H9 (cell line): ENCODE results near the gene BHLHE40. TPM values are rescaled to one million over a fixed set of nuclear protein-coding genes. Genes with fewer than 3 reads are reported as not detected.

Experiments used
- DNase-seq: peaks from one replicate; pipeline ENCODE4 v3.0.0-alpha.2; 2017
- H2AFZ ChIP-seq: one replicate; pipeline ENCODE4 v1.6.1; 2013; ENCODE audit warnings: mild to moderate bottlenecking, low read length, control low read depth, moderate library complexity
- H2AK5ac ChIP-seq: 2 replicates; pipeline ENCODE4 v1.6.1; 2013; ENCODE audit warnings: low read length, control low read depth, mixed read lengths; ENCODE audit not compliant: insufficient read length
- H2BK120ac ChIP-seq: one replicate; pipeline ENCODE4 v1.6.1; 2013; ENCODE audit warnings: low read depth, mild to moderate bottlenecking, low read length, control low read depth, inconsistent platforms; ENCODE audit not compliant: poor library complexity, severe bottlenecking
- H2BK12ac ChIP-seq: 2 replicates; pipeline ENCODE4 v1.6.1; 2013; ENCODE audit warnings: low read length, control low read depth, mixed read lengths, low read depth; ENCODE audit not compliant: insufficient read length
- H2BK15ac ChIP-seq: 2 replicates; pipeline ENCODE4 v1.6.1; 2013; ENCODE audit warnings: low read depth, low read length, control low read depth
- H2BK20ac ChIP-seq: one replicate; pipeline ENCODE4 v1.6.1; 2013; ENCODE audit warnings: low read depth, mild to moderate bottlenecking, low read length, control low read depth, inconsistent platforms; ENCODE audit not compliant: poor library complexity, severe bottlenecking
- H2BK5ac ChIP-seq: 2 replicates; pipeline ENCODE4 v1.6.1; 2013; ENCODE audit warnings: low read length, control low read depth, mixed read lengths; ENCODE audit not compliant: insufficient read length
- H3K14ac ChIP-seq: 2 replicates; pipeline ENCODE4 v1.6.1; 2013; ENCODE audit warnings: low read length, control low read depth; ENCODE audit not compliant: insufficient read depth
- H3K18ac ChIP-seq: 2 replicates; pipeline ENCODE4 v1.6.1; 2013; ENCODE audit warnings: low read depth, mild to moderate bottlenecking, mixed read lengths, low read length, control low read depth; ENCODE audit not compliant: insufficient read length
- H3K23ac ChIP-seq: 2 replicates; pipeline ENCODE4 v1.6.1; 2013; ENCODE audit warnings: low read length, control low read depth, mixed read lengths, low read depth; ENCODE audit not compliant: insufficient read length
- H3K23me2 ChIP-seq: 2 replicates; pipeline ENCODE4 v1.6.1; 2013; ENCODE audit warnings: low read depth, mild to moderate bottlenecking, mixed read lengths, low read length, control low read depth; ENCODE audit not compliant: insufficient read length, poor library complexity, severe bottlenecking
- H3K27ac ChIP-seq: 2 replicates; pipeline ENCODE4 v1.5.1; 2013; ENCODE audit warnings: low read length, control low read depth, mixed read lengths, low read depth; ENCODE audit not compliant: insufficient read length
- H3K27me3 ChIP-seq: 2 replicates; pipeline ENCODE4 v1.6.1; 2013; ENCODE audit warnings: low read length, control low read depth, inconsistent platforms; ENCODE audit not compliant: insufficient read depth
- H3K4ac ChIP-seq: 2 replicates; pipeline ENCODE4 v1.6.1; 2013; ENCODE audit warnings: low read depth, mild to moderate bottlenecking, control low read depth, inconsistent platforms, low read length, moderate library complexity
- H3K4me1 ChIP-seq: 2 replicates; pipeline ENCODE4 v1.6.1; 2013; ENCODE audit warnings: low read length, control low read depth, inconsistent platforms; ENCODE audit not compliant: insufficient read depth
- H3K4me2 ChIP-seq: 2 replicates; pipeline ENCODE4 v1.6.1; 2013; ENCODE audit warnings: low read length, control low read depth, mixed read lengths; ENCODE audit not compliant: insufficient read length, insufficient read depth
- H3K56ac ChIP-seq: 2 replicates; pipeline ENCODE4 v1.6.1; 2013; ENCODE audit warnings: low read depth, mild to moderate bottlenecking, mixed read lengths, low read length, control low read depth; ENCODE audit not compliant: insufficient read length
- H3K79me1 ChIP-seq: 2 replicates; pipeline ENCODE4 v1.6.1; 2013; ENCODE audit warnings: low read depth, mild to moderate bottlenecking, moderate library complexity, low read length, control low read depth, inconsistent platforms; ENCODE audit not compliant: insufficient read depth, poor library complexity, severe bottlenecking
- H3K79me2 ChIP-seq: 2 replicates; pipeline ENCODE4 v1.6.1; 2013; ENCODE audit warnings: low read length, control low read depth, inconsistent platforms; ENCODE audit not compliant: insufficient read depth
- H3K9ac ChIP-seq: 2 replicates; pipeline ENCODE4 v1.6.1; 2013; ENCODE audit warnings: low read length, control low read depth, mixed read lengths; ENCODE audit not compliant: insufficient read length; ENCODE audit errors: extremely low read depth
- H3K9me3 ChIP-seq: one replicate; pipeline ENCODE4 v1.6.1; 2013; ENCODE audit warnings: low read depth, low read length, inconsistent platforms; ENCODE audit not compliant: control insufficient read depth
- H3T11ph ChIP-seq: one replicate; pipeline ENCODE4 v1.6.1; 2013; ENCODE audit warnings: mild to moderate bottlenecking, low read length, control low read depth, inconsistent platforms
- H4K20me1 ChIP-seq: one replicate; pipeline ENCODE4 v1.6.1; 2013; ENCODE audit not compliant: control insufficient read depth, insufficient read length, insufficient read depth
- H4K5ac ChIP-seq: 2 replicates; pipeline ENCODE4 v1.6.1; 2013; ENCODE audit warnings: low read depth, mild to moderate bottlenecking, mixed read lengths, low read length, control low read depth; ENCODE audit not compliant: insufficient read length
- H4K8ac ChIP-seq: replicated peaks from 2 replicates; pipeline ENCODE4 v1.6.1; 2013; ENCODE audit warnings: low read length, control low read depth, mixed read lengths, low read depth; ENCODE audit not compliant: insufficient read length
- H4K91ac ChIP-seq: 2 replicates; pipeline ENCODE4 v1.6.1; 2013; ENCODE audit warnings: low read depth, mild to moderate bottlenecking, moderate library complexity, mixed read lengths, low read length, control low read depth; ENCODE audit not compliant: insufficient read length
- H3K27ac Mint-ChIP-seq, 3 experiments: 2 replicates in 2 of 3; 3 replicates in 1 of 3; pipeline ENCODE4 v1.8.0; 2020 to 2021; ENCODE audit warnings: mixed read lengths in 3 of 3, mild to moderate bottlenecking in 1 of 3, moderate library complexity in 1 of 3
- H3K27me3 Mint-ChIP-seq: 2 replicates; pipeline ENCODE4 v1.8.0; 2021; ENCODE audit warnings: low read depth, mild to moderate bottlenecking, moderate library complexity, mixed read lengths
- H3K36me3 Mint-ChIP-seq, 3 experiments: 2 replicates in 2 of 3; 3 replicates in 1 of 3; pipeline ENCODE4 v1.8.0; 2020 to 2021; ENCODE audit warnings: low read depth in 3 of 3, mixed read lengths in 3 of 3; ENCODE audit not compliant: insufficient read depth in 1 of 3
- H3K4me1 Mint-ChIP-seq, 2 experiments: 2 replicates each; pipeline ENCODE4 v1.8.0; 2020; ENCODE audit warnings: mixed read lengths in 2 of 2
- H3K4me3 Mint-ChIP-seq, 2 experiments: 2 replicates in 1 of 2; 3 replicates in 1 of 2; pipeline ENCODE4 v1.8.0; 2020 to 2021; ENCODE audit warnings: mild to moderate bottlenecking in 2 of 2, mixed read lengths in 2 of 2, moderate library complexity in 1 of 2
- H3K9me3 Mint-ChIP-seq, 2 experiments: 2 replicates in 1 of 2; 3 replicates in 1 of 2; pipeline ENCODE4 v1.8.0; 2020; ENCODE audit warnings: mild to moderate bottlenecking in 2 of 2, mixed read lengths in 2 of 2, moderate library complexity in 1 of 2
- WGBS: extraction: QIAGEN DNeasy Blood & Tissue Kit; methylation state at CpG from one replicate; pipeline ENCODE4 v1.1.7; 2013; ENCODE audit warnings: missing lambda C conversion rate, low lambda C conversion rate, mixed read lengths; ENCODE audit not compliant: insufficient read length; ENCODE audit errors: extremely low coverage; 5-methylcytosine and 5-hydroxymethylcytosine counted together
- total RNA-seq: library from RNA; stranded (reverse); gene quantifications from 2 replicates; pipeline ENCODE4 v1.2.1, GENCODE V29; 2021
- TF ChIP-seq, protein P1 (sequence below): fragments of 200-600 bp; sonication (generic); conservative IDR thresholded peaks from 3 replicates; pipeline ENCODE4 v1.8.0; 2021; ENCODE audit warnings: antibody characterized with exemption, mild to moderate bottlenecking

Gene BHLHE40
- total RNA-seq, 1 experiment from 2014 or later: 4.1 TPM

DNA sequence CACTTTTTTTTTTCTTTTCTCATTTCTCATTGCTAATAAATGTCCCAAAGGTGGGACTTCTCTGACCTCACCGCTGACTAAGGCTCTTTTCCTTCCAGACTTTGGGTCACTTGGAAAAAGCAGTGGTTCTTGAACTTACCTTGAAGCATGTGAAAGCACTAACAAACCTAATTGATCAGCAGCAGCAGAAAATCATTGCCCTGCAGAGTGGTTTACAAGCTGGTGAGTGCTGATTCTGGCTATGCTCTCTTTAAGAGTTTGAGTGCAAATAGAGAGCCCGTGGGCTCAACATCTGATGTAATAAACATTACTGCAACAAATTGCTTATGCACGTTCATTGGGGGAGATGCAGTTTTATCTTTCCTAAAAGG, 2.0 kb downstream of the BHLHE40 start:
- H2BK12ac ChIP-seq: no peak overlapping the region
- H2BK20ac ChIP-seq: no peak overlapping the region
- no peak overlapping the region for H4K5ac ChIP-seq
- Mint-ChIP-seq H3K27me3 (peaks cover 63% of the 10 kb centered on the region), H3K36me3 (peaks cover 3 to 12% (median 7%) of the 10 kb centered on the region in 3 experiments; a peak in 5 of 7 replicates), H3K4me1 (peaks cover 50 to 54% of the 10 kb centered on the region in 2 experiments), H3K9me3 (no peaks in the 10 kb centered on the region; a peak in 1 of 5 replicates), H3K4me3 (peak overlapping the region; percentile 7 to 9; a peak in 1 of 5 replicates), H3K27ac (no peak overlapping the region)
- no peaks in the 10 kb centered on the region for H4K20me1 ChIP-seq
- H3K79me2 ChIP-seq: no peaks in the 10 kb centered on the region
- DNase-seq: no peak
- no peak overlapping the region for H2AK5ac ChIP-seq
- WGBS: no CpG with 5 or more reads among the region's 3 CpGs
- H3K4me1 ChIP-seq: peaks cover 6% of the 10 kb centered on the region
- H3K23ac ChIP-seq: no peak overlapping the region
- H3K4ac ChIP-seq: no peak overlapping the region
- H3K18ac ChIP-seq: no peak overlapping the region
- no peak overlapping the region for H4K91ac ChIP-seq
- no peak overlapping the region for H2BK5ac ChIP-seq
- no peaks in the 10 kb centered on the region; the same call in 1 of the 2 replicates for H3K27me3 ChIP-seq
- no peak overlapping the region for H4K8ac ChIP-seq
- H2BK120ac ChIP-seq: no peak overlapping the region
- TF ChIP-seq, protein P1, sequence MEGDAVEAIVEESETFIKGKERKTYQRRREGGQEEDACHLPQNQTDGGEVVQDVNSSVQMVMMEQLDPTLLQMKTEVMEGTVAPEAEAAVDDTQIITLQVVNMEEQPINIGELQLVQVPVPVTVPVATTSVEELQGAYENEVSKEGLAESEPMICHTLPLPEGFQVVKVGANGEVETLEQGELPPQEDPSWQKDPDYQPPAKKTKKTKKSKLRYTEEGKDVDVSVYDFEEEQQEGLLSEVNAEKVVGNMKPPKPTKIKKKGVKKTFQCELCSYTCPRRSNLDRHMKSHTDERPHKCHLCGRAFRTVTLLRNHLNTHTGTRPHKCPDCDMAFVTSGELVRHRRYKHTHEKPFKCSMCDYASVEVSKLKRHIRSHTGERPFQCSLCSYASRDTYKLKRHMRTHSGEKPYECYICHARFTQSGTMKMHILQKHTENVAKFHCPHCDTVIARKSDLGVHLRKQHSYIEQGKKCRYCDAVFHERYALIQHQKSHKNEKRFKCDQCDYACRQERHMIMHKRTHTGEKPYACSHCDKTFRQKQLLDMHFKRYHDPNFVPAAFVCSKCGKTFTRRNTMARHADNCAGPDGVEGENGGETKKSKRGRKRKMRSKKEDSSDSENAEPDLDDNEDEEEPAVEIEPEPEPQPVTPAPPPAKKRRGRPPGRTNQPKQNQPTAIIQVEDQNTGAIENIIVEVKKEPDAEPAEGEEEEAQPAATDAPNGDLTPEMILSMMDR: no peak
- H3K23me2 ChIP-seq: peaks cover 37% of the 10 kb centered on the region
- H2BK15ac ChIP-seq: no peak overlapping the region
- no peak overlapping the region for H2AFZ ChIP-seq
- H3K79me1 ChIP-seq: no peaks in the 10 kb centered on the region
- no peak overlapping the region for H3K27ac ChIP-seq
- no peaks in the 10 kb centered on the region for H3K9me3 ChIP-seq
- no peak overlapping the region for H3K4me2 ChIP-seq
- H3T11ph ChIP-seq: no peak overlapping the region
- H3K9ac ChIP-seq: no peak overlapping the region
- no peak overlapping the region for H3K56ac ChIP-seq
- no peak overlapping the region for H3K14ac ChIP-seq
